Measurements from ENCODE around the gene NEUROD4.

Gene NEUROD4

GRCh38 chr12:55068416-55069010 lies 48.7 kb downstream of the NEUROD4 start:
- DNase-seq (ENCODE audit: extremely low spot score) = peak; percentile 68
- ChIA-PET POLR2A (no interaction called here), CTCF (interaction anchor here (0.7 to 18.8 kb wide), 41 partner anchors 9 to 471 kb away, joined by 3 to 646 read pairs (median 5); no protein-coding TSS in a partner anchor)
- peak; percentile 86 for TF ChIP-seq CTCF (IDR thresholded peaks at IDR 0.05; ENCODE audit: control extremely low read depth, extremely low read depth, low read depth, missing control alignments)

DNA sequence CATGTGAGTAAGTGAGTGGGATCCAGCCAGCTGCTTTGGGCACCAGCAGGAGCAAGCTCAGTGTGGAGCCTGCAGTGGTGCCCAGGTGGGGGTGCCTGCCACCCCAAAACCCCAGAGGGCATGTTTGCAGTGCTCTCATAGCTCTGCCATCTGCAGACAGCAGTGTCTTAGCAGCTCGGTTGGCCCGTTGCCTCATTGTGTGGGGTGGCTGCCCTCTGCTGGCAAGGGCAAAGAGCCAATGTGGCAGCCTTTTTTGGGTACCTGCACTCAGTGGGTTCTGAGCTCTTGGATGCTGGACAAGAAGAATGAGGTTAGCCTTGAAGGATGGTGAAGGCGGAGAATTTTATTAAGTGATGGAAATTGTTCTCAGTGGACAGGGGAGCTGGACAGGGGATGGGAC lies 52.3 kb downstream of the NEUROD4 start:
- TF ChIP-seq CTCF (IDR thresholded peaks at IDR 0.05; ENCODE audit: control extremely low read depth, extremely low read depth, low read depth, missing control alignments) = peak; percentile 80
- ChIA-PET CTCF (interaction anchor here (0.6 to 18.8 kb wide), 68 partner anchors 10 to 585 kb away, joined by 3 to 646 read pairs (median 4); partner anchors contain the start of genes MUCL1 and TESPA1), POLR2A (interaction anchor here (2.0 kb wide), 1 partner anchor 79 kb away, joined by 4 read pairs; no protein-coding TSS in a partner anchor)
- peak; percentile 37 for DNase-seq (ENCODE audit: extremely low spot score)

DNA sequence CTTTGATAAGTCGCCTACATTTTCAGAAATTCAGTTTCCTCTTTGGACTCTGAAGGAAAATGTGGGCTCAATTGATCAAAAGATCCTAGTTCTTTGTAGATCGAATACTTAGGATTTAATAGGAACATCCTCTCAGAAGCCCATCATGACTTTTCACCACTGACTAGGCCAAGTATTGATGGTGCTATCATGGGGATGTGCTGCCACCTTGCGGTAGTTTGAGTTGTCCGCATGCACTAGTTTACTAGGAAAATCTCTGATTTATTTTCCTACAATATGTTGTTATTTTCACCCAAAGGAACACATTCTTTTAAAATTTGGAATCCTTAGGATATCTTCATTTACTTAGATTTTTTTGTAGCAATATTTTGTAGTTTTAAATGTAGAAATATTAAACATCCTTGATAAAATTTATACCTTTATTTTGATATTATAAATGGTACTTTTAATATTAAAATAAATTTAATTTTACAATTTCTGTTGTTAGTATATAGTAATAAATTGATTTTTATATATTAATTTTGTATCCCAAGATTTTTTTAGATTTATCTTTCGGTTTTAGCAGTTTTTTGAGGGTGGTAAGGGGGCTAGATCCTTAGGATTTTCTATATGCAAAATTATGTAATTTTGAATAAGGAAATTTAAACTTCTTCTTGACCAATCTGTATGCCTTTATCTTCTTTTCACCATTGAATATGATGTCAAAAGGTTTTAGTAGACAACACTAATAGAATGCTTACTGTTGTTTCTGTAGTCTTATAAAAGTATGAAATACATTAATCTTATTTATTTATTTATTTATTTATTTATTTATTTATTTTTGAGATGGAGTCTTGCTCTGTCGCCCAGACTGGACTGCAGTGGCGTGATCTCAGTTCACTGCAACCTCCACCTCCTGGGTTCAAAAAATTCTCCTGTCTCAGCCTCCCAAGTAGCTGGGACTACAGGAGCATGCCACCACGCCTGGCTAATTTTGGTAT lies 53.6 kb downstream of the NEUROD4 start:
- peak; percentile 89 for TF ChIP-seq CTCF (IDR thresholded peaks at IDR 0.05; ENCODE audit: control extremely low read depth, extremely low read depth, low read depth, missing control alignments)
- ChIA-PET POLR2A (no interaction called here), CTCF (interaction anchor here (0.8 to 18.8 kb wide), 40 partner anchors 9 to 544 kb away, joined by 3 to 646 read pairs (median 6); partner anchors contain the start of genes MUCL1 and TESPA1)
- peak; percentile 58 for DNase-seq (ENCODE audit: extremely low spot score)

- no peak for TF ChIP-seq CTCF (IDR thresholded peaks at IDR 0.05; ENCODE audit: control extremely low read depth, extremely low read depth, low read depth, missing control alignments)
- DNase-seq (ENCODE audit: extremely low spot score) = no peak
- POLR2A ChIA-PET = no interaction called here
- CTCF ChIA-PET = interaction anchor here (1.4 to 18.8 kb wide), 8 partner anchors 10 to 495 kb away, joined by 3 to 646 read pairs (median 9); partner anchors contain the start of gene TESPA1
Measured at GRCh38 chr12:55074806-55075205, 55.0 kb downstream of the NEUROD4 start.
